Measurements from ENCODE around the gene RFNG. TPM values are rescaled to one million over a fixed set of nuclear protein-coding genes. Genes with fewer than 3 reads are reported as not detected.
A peak's percentile ranks its signal among the peaks of the same experiment; 100 is the strongest.

The RFNG gene
- total and polyA plus RNA-seq, 2 of the 13 experiments (the other 11 are each of a cell fraction or from before 2014, with no cell fraction given) = 61.4 to 64.0 TPM

GRCh38 chr17:81999976-82000802 is 51.4 kb downstream of the RFNG start (continued):
- peak; percentile 54 for TF ChIP-seq TBX3 (IDR thresholded peaks at IDR 0.05; ENCODE audit: borderline replicate concordance)
- TF ChIP-seq ZNF530 (CRISPR knock-in tag; IDR thresholded peaks at IDR 0.05; ENCODE audit: low read depth) = 0 out of 2 replicates have a peak, but pooled peaks have one; percentile 80
- TF ChIP-seq ZNF503 (CRISPR knock-in tag; IDR thresholded peaks at IDR 0.05) = no peak; the same call in 1 of the 2 replicates
- TF ChIP-seq ZNF143 (CRISPR knock-in tag; IDR thresholded peaks at IDR 0.05) = no peak; the same call in 1 of the 2 replicates
- TF ChIP-seq, protein P1, sequence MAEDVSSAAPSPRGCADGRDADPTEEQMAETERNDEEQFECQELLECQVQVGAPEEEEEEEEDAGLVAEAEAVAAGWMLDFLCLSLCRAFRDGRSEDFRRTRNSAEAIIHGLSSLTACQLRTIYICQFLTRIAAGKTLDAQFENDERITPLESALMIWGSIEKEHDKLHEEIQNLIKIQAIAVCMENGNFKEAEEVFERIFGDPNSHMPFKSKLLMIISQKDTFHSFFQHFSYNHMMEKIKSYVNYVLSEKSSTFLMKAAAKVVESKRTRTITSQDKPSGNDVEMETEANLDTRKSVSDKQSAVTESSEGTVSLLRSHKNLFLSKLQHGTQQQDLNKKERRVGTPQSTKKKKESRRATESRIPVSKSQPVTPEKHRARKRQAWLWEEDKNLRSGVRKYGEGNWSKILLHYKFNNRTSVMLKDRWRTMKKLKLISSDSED (CRISPR knock-in tag; IDR thresholded peaks at IDR 0.05) = no peak
- no peak for TF ChIP-seq SOX5 (CRISPR knock-in tag; IDR thresholded peaks at IDR 0.05; ENCODE audit: borderline replicate concordance)
- 0 out of 2 replicates have a peak, but pooled peaks have one; percentile 73 for TF ChIP-seq ZNF577 (CRISPR knock-in tag; IDR thresholded peaks at IDR 0.05; ENCODE audit: borderline replicate concordance, low read depth)
- peak; percentile 84 for TF ChIP-seq RBFOX2 (IDR thresholded peaks at IDR 0.05; ENCODE audit: low read depth, low read length)
- TF ChIP-seq ZNF383 (CRISPR knock-in tag; IDR thresholded peaks at IDR 0.05; ENCODE audit: borderline replicate concordance) = no peak
- TF ChIP-seq KAT7 (CRISPR knock-in tag; IDR thresholded peaks at IDR 0.05; ENCODE audit: borderline replicate concordance) = peak; percentile 20
- TF ChIP-seq SIN3B (IDR thresholded peaks at IDR 0.05; ENCODE audit: low read length) = no peak
- TF ChIP-seq ZNF317 (CRISPR knock-in tag; IDR thresholded peaks at IDR 0.05) = peak; percentile 40
- TF ChIP-seq TARDBP (CRISPR knock-in tag; IDR thresholded peaks at IDR 0.05) = no peak
- TF ChIP-seq JDP2 (CRISPR knock-in tag; IDR thresholded peaks at IDR 0.05; ENCODE audit: borderline replicate concordance) = no peak; the same call in 1 of the 2 replicates
- TF ChIP-seq NR2F1 (CRISPR knock-in tag; IDR thresholded peaks at IDR 0.05) = 0 out of 4 replicates have a peak, but pooled peaks of 1 of the 2 experiments have one; percentile 23
- no peak for TF ChIP-seq ZNF7 (CRISPR knock-in tag; IDR thresholded peaks at IDR 0.05)
- peak; percentile 30 for TF ChIP-seq RARA (CRISPR knock-in tag; IDR thresholded peaks at IDR 0.05)
- peak; percentile 90 for TF ChIP-seq NRL (CRISPR knock-in tag; IDR thresholded peaks at IDR 0.05; ENCODE audit: borderline replicate concordance)
- TF ChIP-seq SRSF1 (optimal IDR thresholded peaks at IDR 0.05; ENCODE audit: low read depth, low read length) = no peak
- peak; percentile 66 for TF ChIP-seq PRPF4 (IDR thresholded peaks at IDR 0.05; ENCODE audit: low read depth, low read length, poor library complexity, severe bottlenecking)
- TF ChIP-seq ZNF83 (CRISPR knock-in tag; IDR thresholded peaks at IDR 0.05; ENCODE audit: borderline replicate concordance) = no peak
- peak; percentile 48 for TF ChIP-seq ZNF691 (CRISPR knock-in tag; IDR thresholded peaks at IDR 0.05; ENCODE audit: borderline replicate concordance, low read depth)
- no peak; the same call in none of the 2 replicates for TF ChIP-seq HMG20A (CRISPR knock-in tag; IDR thresholded peaks at IDR 0.05; ENCODE audit: borderline replicate concordance)
- TF ChIP-seq ZNF782 (CRISPR knock-in tag; IDR thresholded peaks at IDR 0.05; ENCODE audit: borderline replicate concordance) = no peak; the same call in 1 of the 2 replicates
- TF ChIP-seq ZNF335 (CRISPR knock-in tag; IDR thresholded peaks at IDR 0.05) = peak; percentile 72
- no peak for TF ChIP-seq REPIN1 (CRISPR knock-in tag; IDR thresholded peaks at IDR 0.05; ENCODE audit: borderline replicate concordance, low read depth)
- no peak; the same call in 1 of the 2 replicates for TF ChIP-seq ZSCAN29 (CRISPR knock-in tag; conservative IDR thresholded peaks at IDR 0.05)
